HG02943 (cell line): ENCODE data around the gene AHNAK.

Experiments
- ATAC-seq: cut with Tn5 transposase; IDR thresholded peaks from one replicate; pipeline ENCODE4 v1.9.1; 2021; ENCODE audit warnings: mild to moderate bottlenecking, low read depth, moderate library complexity; ENCODE audit not compliant: unreplicated experiment

The AHNAK gene

GRCh38 chr11:62536301-62536957 lies 10.2 kb downstream of the AHNAK start:
- no peak for ATAC-seq

DNA sequence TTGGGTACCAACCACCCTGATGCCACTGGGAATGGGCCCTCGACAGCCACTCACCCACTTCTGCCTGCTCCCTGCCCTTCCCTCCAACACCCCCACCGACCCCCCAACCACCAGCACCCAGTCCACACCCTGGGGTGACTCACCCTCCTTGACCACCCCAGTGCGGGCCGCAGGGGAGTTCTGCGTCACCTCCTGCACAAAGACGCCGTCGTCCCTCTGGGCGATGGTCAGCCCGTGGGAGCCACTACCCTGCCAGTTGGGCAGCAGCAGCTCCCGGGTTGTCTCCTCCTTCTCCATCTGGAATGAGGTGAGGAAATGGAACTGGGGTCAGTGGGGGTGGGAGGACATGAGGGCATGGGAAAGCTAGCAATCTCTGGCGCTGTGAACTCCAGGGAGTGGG lies 10.8 kb downstream of the AHNAK start:
- ATAC-seq, result no peak

DNA sequence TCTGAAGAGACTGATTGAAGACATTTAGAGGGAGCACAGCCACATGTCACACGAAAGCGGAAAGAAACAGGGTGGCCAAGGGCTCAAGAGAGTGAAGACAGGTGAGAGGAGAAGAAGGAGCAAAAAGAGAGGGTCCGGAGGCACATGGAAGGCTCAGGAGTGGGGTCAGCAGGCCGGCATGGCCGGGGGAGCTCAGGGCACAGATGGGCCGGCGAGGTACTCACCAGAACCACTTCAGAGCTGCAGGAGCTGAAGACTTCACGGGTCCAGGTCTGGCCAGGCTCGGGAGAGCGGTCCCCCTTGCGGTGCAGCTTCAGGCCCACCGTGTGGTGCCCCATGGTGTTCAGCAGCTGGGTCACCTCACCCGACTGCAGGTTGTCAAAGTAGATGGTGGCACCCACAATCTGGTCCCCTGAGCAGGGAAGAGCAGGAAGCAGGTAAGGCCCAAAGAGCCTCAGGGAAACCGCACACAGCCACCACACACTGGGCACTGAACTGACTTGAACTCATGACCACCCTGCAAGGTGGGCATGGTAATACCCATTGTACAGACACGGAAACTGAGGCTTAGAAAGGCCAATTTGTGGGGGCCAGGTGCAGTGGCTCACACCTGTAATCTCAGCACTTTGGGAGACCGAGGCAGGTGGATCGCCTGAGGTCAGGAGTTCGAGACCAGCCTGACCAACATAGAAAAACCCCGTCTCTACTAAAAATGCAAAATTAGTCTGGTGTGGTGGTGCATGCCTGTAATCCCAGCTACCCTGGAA lies 11.6 kb downstream of the AHNAK start:
- ATAC-seq, result no peak

DNA sequence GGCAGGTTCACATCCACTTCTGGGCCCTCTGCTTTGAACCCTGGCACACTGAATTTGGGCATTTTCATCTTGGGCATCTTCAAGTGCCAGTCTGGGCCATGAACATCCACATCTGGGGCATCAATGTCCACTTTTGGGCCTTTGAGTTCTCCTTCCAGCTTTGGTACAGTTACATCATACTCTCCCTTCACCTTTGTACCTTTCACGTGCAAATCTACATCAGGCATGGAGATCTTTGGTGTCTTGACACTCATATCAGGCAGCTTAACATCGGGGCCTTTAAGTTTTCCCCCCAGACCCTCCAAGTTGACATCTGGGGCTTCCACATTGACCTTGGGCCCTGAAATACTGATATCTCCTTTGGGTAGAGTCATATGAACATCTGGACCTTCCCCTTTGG lies 14.5 kb downstream of the AHNAK start:
- no peak for ATAC-seq

- no peak for ATAC-seq
Measured at GRCh38 chr11:62516736-62517371, 29.8 kb downstream of the AHNAK start.

- no peak for ATAC-seq
Measured at GRCh38 chr11:62514151-62514550, 32.5 kb downstream of the AHNAK start.

DNA sequence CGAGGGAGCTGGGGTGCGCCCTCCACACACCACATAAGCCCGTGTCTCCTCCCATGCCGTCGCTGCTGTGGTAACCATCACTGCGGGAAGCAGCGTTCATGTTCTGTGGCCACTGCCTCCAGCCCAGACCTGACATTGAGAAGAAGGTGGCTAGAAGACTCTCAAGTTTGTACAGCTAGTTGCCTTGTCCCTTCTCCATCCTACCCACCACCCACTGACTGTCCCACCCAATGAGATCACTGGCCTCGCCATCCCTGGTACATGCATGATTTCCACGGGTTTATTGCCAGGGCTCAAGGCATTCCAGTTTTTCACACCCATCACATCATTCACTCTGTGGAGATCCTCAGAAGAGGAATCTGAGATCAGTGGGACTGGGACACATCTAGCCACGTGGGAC lies 33.0 kb downstream of the AHNAK start:
- no peak for ATAC-seq

- no peak for ATAC-seq
Measured at GRCh38 chr11:62512961-62513360, 33.6 kb downstream of the AHNAK start.

- ATAC-seq, result no peak
Measured at GRCh38 chr11:62508336-62509058, 38.1 kb downstream of the AHNAK start.

GRCh38 chr11:62507125-62507422 lies 39.5 kb downstream of the AHNAK start:
- ATAC-seq, result no peak

- no peak for ATAC-seq
Measured at GRCh38 chr11:62506413-62507124, 40.0 kb downstream of the AHNAK start.

GRCh38 chr11:62505440-62506091 lies 41.0 kb downstream of the AHNAK start:
- no peak for ATAC-seq

DNA sequence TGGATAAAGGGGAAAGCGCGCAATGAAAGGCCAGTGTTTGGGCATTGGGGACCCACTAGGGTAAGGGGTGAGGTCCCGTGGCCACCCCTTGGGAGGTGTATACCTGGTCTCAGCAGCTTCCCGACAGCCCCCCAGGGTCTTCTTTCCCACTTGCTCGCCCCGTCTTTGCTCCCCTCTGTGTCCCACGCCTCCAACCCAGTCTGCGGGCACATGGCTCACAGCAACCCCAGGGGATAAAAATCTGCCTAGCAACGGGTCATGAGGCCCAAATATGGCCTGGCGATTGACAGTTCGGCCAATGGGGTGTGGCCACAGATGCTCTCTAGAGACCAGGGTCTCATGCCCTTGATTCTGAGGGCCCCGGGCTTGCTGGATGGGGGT lies 41.6 kb downstream of the AHNAK start:
- ATAC-seq, result no peak

DNA sequence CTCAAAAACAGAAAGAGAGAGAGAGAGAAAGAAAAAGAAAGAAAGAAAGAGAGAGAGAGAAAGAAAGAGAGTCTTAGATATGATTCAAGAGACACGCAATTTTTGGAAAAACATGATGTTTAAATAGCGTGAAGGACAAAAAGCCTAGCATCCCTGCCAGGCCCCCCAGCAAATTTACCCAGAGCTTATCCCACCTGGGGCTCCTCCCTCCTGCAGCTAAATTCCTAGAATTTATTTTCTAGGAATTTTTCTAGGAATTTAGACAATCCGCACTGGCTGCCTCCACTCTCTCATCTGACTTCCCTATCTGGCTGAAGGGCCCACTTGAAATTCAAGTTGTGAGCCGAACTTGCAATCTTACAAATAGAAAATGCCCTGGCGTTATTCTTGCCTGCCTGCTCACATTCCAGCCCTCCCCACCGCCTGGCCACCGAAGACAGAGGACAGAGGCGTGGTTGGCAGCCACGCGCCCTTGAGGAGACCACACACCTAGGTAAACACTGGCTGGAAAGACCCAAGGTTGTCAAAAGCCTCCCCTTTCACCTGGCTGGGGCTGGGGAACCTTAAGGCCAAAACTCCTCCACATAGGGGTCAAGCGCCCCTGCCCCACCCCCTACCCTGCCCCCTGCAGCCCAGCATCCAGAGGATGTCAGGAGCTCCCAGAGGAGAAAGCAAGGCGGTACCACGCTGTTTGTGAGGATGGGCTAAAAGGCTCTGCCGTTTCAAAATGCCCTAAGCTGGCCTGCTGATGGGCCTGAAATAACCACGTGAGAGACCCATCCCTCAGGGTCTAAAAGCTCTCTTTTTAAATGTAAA lies 42.2 kb downstream of the AHNAK start:
- ATAC-seq, result no peak

DNA sequence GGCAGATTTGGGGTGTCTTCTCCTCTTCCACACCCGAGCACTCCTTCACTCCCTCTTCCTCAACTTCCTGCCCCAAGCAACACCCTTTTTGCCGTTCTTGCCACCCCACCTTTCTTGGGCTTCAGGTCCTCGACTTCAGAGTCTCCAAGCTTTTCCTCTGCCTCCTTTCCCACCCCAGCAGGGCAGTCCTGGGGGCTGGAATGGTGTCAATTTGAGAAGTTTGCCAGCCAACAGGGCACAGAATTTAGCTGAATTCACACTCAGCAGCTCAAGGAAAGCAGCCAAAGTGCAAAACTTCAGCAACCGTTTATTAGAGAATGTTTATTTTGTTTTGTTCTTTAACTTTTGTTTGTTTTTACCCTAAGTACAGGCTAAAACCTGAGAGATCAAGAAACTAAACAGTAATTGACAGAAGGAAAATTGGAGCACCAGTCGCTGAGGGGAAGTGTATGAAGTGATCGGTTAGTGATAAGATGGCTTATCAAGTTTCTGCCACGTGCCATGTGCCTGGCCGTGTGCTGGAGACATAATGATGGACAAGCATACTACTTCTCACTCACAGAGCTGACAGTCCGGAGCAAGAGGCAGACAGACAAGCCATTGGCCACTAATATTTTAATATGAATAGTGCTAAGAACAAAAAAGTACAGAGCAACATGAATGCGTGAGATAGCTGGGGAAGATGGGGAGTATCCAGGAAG lies 44.4 kb downstream of the AHNAK start:
- ATAC-seq, result no peak

- ATAC-seq, result no peak
Measured at GRCh38 chr11:62501432-62501891, 45.1 kb downstream of the AHNAK start.

DNA sequence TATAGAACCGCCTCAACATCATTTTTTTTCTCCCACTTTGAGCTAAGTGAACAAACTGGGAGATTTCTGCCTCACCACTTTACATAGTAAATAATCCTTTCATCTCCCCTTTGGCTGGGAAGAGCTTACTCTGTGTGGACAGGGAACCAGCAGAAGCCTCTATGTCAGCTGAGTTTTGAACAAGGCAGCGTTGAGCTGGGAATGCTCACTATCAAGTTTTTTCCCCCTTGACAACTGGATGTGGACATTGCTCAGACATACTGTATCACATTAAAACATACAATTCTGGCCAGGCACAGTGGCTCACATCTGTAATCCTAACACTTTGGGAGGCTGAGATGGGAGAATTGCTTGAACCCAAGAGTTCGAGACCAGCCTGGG lies 46.0 kb downstream of the AHNAK start:
- no peak for ATAC-seq

- no peak for ATAC-seq
Measured at GRCh38 chr11:62499944-62500649, 46.5 kb downstream of the AHNAK start.
